ENCODE data around the gene STX1B.

GRCh38 chr16:30991052-30991451 lies 19.4 kb downstream of the STX1B start:
- no peak for TF ChIP-seq CTCF (IDR thresholded peaks at IDR 0.05)
- TF ChIP-seq POLR2A (IDR thresholded peaks at IDR 0.05), result no peak
